Activated T-cell treated with anti-CD3 and anti-CD28 coated beads, Interleukin-2, amount 50 U/mL, for 48 hours (primary cell): ENCODE measurements around the gene AHCY.
"Not testable (repeated sequence)": the region's sequence is repeated elsewhere in the genome, so short reads cannot be mapped to it uniquely, and the experiment has no call there.

Experiments
- DNase-seq, 2 experiments: peaks; one replicate each; pipeline ENCODE4 v3.0.0-alpha.2; 2020

Gene AHCY

GRCh38 chr20:34252431-34253086 lies 50.6 kb downstream of the AHCY start:
- not testable (repeated sequence) for DNase-seq

- DNase-seq = no peak
Observed at GRCh38 chr20:34251619-34252018, 51.5 kb downstream of the AHCY start.

DNA sequence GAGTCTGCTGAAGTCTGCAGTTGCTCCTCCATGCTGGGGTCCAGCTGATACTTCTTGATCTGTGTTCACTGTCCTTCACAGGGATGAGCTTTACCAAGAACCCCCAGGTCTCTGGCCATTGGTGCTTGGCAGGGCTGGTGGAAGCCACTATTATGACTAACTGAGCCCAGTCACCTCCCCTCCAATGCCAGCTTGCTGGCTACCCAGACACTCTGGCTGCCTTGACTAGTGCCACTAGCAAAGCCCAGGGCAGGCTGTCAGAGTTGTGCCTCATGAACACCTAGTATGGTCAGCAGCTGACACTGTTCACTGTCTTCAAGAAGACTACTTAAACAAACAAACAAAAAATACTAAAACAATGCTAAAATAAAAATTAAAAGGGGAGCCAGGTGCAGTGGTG lies 53.1 kb downstream of the AHCY start:
- no peak for DNase-seq

DNA sequence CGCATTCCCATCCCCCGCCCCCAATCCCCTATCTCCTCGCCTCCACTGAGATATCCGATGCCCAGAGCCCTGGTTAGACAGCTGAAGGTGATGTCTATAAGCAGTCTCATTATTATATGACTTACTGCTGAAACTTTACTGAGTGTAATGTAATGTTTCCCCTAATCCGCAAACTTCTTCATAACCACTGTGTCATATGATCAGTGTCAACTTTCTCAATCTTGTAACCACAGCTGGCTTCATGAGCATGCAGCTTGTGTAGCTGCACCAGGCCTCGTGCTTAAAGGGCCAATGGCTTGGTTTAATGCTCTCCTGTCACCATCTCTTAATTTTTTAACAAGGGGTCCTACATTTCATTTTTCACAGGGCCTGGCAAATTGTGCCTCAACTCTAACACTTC lies 53.9 kb downstream of the AHCY start:
- peak in 1 of 2 experiments; percentile 35 for DNase-seq

DNA sequence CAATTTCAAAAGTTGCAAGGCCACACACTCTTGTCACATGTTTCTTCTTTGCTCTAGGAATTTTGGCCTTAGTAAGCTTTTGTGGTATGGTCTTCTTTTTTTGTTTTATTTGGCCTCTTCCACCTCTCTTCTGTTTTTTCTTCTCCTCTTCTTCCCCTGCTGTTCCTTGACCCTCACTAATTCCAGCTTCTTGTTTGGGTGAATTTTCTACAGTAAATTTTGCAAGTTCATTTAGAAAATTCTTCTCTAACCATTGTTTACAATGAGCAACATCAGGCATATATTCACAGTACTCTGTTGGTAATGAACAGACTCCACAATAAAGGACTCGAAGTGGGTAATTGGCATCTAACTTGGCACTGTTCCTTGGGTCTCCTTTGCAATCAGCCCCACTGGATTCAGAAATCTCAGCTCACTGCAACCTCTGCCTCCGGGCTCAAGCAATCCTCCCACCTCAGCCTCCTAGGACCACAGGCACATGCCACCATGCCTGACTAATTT lies 57.0 kb downstream of the AHCY start:
- no peak for DNase-seq

DNA sequence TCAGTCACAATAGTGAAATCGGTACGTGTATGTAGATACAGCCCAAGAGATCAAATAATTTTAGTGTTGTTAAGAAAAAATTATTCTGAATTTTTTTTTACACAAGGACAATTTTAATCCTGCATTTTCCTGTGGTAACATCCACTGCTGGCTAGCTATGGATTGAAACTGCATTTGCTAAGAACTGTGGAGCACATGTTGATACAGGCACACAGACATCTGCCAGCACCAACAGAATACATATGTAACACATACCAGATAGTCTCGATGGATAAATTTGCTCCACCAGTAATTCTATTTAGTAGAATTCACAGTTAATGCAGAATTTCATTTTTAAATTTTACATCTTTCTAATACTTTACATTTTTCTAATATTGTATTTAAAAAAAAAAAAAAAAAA lies 59.8 kb downstream of the AHCY start:
- DNase-seq = no peak

GRCh38 chr20:34242879-34243278 lies 60.3 kb downstream of the AHCY start:
- DNase-seq = no peak

DNA sequence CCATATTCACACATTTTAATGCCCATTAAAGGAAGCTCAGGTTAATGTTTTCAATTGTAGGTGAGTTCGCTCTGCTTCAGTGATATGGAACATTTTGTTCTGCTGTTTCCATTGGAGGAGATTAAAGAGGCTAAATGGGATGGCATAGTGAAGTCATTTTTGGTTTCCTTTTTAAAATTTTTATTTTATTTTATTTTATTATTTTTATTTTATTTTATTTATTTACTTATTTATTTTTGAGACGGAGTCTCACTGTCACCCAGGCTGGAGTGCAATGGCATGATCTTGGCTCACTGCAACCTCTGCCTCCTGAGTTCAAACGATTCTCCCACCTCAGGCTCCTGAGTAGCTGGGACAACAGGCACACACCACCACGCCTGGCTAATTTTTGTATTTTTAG lies 61.1 kb downstream of the AHCY start:
- not testable (repeated sequence) for DNase-seq

GRCh38 chr20:34240693-34241615 lies 62.2 kb downstream of the AHCY start, which contains the start of gene ASIP:
ASIP (plus strand) TSS chr20:34241423; CDS start chr20:34260375, 18,952 bp downstream.
- DNase-seq = no peak

DNA sequence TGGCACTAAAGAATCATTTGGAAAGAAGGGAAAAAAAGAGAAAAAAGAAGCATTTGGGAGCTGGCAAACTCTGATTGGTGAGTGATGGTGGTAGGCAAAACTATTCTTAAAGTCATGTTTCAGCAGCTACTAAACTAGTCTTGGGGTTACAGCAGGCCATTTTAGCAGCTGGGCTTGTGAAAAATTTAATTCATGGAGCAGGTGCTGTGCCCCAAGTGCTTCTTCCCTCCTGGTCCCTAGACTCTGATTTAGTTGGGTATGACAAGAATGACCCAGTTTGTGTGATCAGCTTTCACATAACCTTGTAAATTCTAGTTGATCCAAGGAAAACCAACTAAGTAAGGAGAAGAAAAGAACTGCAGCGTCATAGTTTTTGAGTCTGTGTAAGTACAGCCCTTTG lies 63.0 kb downstream of the AHCY start:
- DNase-seq = no peak

GRCh38 chr20:34237942-34238341 lies 65.2 kb downstream of the AHCY start:
- DNase-seq = no peak

- DNase-seq = no peak
Observed at GRCh38 chr20:34235875-34236274, 67.3 kb downstream of the AHCY start.

GRCh38 chr20:34233687-34234086 lies 69.5 kb downstream of the AHCY start:
- no peak for DNase-seq

DNA sequence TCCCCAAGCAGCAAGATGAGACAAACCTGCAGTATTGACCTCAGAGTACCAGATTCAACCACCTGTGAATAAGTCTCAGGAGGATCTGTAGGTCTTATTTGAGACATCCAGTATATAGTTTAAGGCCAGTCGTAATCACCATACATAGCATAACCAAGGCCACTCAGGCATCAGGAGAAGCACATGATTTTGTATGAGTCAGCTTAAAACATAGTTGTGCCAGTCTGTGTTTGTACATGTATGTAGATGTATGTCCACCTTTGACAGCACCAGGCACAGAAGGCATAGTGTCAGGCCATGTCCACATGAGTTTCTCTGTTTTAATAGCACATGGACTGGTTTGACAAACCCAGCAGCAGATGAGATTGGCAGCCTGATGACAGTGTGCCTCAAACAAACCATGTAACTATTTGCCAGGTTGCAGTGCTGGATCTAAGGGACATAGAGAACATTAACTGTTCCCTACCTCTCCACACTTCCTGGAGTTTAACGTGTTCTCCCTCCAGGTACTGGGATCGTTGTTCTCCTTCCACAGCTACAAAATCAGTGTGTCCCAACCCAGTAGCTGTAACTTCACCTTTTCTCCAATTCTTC lies 70.6 kb downstream of the AHCY start:
- DNase-seq = no peak

DNA sequence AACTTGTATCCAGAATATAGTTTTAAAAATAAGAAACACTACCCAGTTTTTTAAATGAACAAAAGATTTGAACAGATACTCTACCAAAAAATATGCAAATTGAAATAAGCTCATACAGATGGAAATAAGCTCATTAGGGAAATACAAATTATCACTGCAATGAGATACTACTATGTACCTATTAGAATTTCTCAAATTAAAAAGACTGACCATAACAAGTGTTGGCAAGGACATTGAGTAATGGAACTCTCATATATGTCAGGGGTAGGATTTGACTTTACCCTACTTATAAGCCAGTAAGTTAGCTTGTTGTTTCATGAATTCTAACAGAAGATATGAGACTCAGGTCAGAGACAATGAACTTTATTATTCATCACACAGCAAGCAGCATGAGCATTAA lies 71.5 kb downstream of the AHCY start:
- no peak for DNase-seq
